GM19328 (cell line): Measurements from ENCODE around the gene PRKAG2.

Experiments
- ATAC-seq: cut with Tn5 transposase; IDR thresholded peaks from one replicate; pipeline ENCODE4 v1.9.1; 2021; ENCODE audit warnings: mild to moderate bottlenecking, moderate library complexity; ENCODE audit not compliant: unreplicated experiment

PRKAG2 gene

GRCh38 chr7:151508991-151509390 lies 367.9 kb downstream of the PRKAG2 start:
- ATAC-seq: no peak

DNA sequence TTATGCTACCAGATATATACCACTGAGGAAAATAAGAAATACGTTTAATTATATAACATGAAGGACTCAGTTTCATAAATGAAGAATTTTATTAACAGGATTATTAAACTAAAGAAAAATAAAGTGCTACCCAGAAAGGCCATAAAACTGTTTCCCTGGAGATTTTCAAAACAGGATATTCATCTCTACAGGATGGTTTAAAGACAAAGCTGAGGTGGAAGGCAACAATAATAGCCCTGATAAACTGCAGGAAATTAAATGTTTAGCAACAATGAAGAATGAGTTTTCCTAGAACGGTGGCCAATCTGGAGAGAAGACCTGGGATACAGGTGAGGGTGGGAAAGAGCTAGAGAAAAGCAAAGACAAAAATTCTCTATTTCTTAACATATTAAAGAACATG lies 369.1 kb downstream of the PRKAG2 start:
- ATAC-seq: no peak

DNA sequence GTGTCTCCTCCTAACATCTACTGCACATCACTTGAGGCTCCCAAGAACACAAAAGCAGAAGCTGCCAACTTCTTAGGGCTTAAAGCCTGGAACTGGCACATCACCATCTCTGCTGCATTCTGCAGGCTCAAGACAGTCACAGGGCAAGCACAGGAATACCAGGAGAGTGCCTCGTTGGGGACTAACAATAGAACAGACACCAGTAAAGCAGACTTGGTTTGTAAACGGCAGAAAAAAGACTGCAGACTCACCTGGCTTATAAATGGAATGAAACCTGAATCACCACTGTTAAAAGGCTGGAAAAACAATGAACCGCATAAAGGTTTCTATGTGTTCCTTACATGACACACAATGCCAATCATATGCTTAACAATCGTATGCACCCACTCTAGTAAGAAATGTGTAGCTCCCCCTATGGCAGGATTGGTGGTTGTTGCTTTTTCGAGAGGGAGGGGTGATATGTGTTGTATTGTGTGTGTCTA lies 370.0 kb downstream of the PRKAG2 start:
- no peak for ATAC-seq
